GM21723 (cell line): ENCODE results near the gene PCK2.

Source experiments
- ATAC-seq: cut with Tn5 transposase; IDR thresholded peaks from one replicate; pipeline ENCODE4 v1.9.1; 2021; ENCODE audit warnings: mild to moderate bottlenecking, moderate library complexity; ENCODE audit not compliant: unreplicated experiment

The PCK2 gene

DNA sequence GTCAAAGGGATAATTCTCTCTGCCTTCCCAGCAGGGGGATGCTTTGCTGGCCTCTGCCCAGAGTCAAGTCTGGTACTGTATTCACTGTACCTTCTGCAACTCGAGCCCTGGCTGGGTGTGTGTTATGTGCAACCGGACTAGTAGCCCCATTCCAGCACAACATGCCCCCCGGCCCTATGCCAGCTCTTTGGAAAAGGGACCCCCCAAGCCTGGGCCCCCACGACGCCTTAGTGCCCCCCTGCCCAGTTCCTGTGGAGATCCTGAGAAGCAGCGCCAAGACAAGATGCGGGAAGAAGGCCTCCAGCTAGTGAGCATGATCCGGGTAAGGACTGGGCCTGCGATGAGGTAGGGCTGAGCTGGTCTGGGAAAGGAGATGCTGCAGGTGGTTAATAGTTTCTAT lies 56.5 kb downstream of the PCK2 start:
- no peak for ATAC-seq

DNA sequence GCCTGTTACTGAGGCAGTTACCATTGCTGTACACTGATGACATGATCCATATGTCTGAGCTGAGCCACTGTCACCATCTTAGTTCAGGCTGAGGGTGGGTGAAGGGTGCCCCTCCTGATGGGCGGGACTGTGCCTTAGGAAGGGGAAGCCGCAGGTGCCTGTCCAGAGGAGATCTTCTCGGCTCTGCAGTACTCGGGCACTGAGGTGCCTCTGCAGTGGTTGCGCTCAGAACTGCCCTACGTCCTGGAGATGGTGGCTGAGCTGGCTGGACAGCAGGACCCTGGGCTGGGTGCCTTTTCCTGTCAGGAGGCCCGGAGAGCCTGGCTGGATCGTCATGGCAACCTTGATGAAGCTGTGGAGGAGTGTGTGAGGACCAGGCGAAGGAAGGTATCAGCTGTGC lies 56.9 kb downstream of the PCK2 start:
- no peak for ATAC-seq

DNA sequence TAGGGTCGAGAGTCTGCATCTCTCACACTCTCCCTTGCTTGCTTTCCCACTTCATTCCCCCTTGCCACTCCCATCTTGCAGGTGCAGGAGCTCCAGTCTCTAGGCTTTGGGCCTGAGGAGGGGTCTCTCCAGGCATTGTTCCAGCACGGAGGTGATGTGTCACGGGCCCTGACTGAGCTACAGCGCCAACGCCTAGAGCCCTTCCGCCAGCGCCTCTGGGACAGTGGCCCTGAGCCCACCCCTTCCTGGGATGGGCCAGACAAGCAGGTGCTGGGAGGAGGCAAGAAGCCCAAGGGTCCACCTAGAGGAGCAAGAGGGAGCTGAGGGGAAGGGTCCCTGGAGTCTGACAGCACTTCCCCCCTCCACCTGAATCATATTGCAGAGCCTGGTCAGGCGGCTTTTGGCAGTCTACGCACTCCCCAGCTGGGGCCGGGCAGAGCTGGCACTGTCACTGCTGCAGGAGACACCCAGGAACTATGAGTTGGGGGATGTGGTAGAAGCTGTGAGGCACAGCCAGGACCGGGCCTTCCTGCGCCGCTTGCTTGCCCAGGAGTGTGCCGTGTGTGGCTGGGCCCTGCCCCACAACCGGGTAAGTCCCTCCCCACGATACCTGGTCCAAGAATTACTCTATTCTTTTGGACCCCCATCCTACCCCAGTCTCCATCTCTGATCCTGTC lies 57.4 kb downstream of the PCK2 start:
- ATAC-seq: no peak
